Measurements from ENCODE around the gene LARGE1. TPM values are rescaled to one million over a fixed set of nuclear protein-coding genes. Genes with fewer than 3 reads are reported as not detected.

Gene LARGE1
- total RNA-seq, 1 donor from 2014 or later: 2.4 TPM

- no peak for DNase-seq (ENCODE audit: low read depth in 2 of 2)
Measured at GRCh38 chr22:33326540-33327295, 593.6 kb downstream of the LARGE1 start.

- DNase-seq (ENCODE audit: low read depth in 2 of 2): no peak
Measured at GRCh38 chr22:33325232-33326004, 594.9 kb downstream of the LARGE1 start.

- DNase-seq (ENCODE audit: low read depth in 2 of 2): no peak
Measured at GRCh38 chr22:33324228-33324627, 596.0 kb downstream of the LARGE1 start.

- DNase-seq (ENCODE audit: low read depth in 2 of 2): no peak
Measured at GRCh38 chr22:33321466-33321865, 598.8 kb downstream of the LARGE1 start.

GRCh38 chr22:33315954-33316353 is 604.3 kb downstream of the LARGE1 start:
- DNase-seq (ENCODE audit: low read depth in 2 of 2): no peak

- DNase-seq (ENCODE audit: low read depth in 2 of 2): no peak
Measured at GRCh38 chr22:33315117-33315516, 605.2 kb downstream of the LARGE1 start.

GRCh38 chr22:33314316-33314715 is 606.0 kb downstream of the LARGE1 start:
- DNase-seq (ENCODE audit: low read depth in 2 of 2): no peak

GRCh38 chr22:33303099-33303498 is 617.2 kb downstream of the LARGE1 start:
- DNase-seq (ENCODE audit: low read depth in 2 of 2): no peak

GRCh38 chr22:33302549-33302948 is 617.7 kb downstream of the LARGE1 start:
- DNase-seq (ENCODE audit: low read depth in 2 of 2): no peak

- DNase-seq (ENCODE audit: low read depth in 2 of 2): peak; percentile 16 to 36
Measured at GRCh38 chr22:33302049-33302545, 618.2 kb downstream of the LARGE1 start.

GRCh38 chr22:33300165-33300564 is 620.1 kb downstream of the LARGE1 start:
- DNase-seq (ENCODE audit: low read depth in 2 of 2): no peak

GRCh38 chr22:33299245-33299956 is 620.9 kb downstream of the LARGE1 start:
- DNase-seq (ENCODE audit: low read depth in 2 of 2): no peak

- no peak for DNase-seq (ENCODE audit: low read depth in 2 of 2)
Measured at GRCh38 chr22:33296941-33297340, 623.3 kb downstream of the LARGE1 start.

- no peak for DNase-seq (ENCODE audit: low read depth in 2 of 2)
Measured at GRCh38 chr22:33288078-33288477, 632.2 kb downstream of the LARGE1 start.

- DNase-seq (ENCODE audit: low read depth in 2 of 2): no peak
Measured at GRCh38 chr22:33275073-33275443, 645.2 kb downstream of the LARGE1 start.

GRCh38 chr22:33274214-33275072 is 645.8 kb downstream of the LARGE1 start:
- DNase-seq (ENCODE audit: low read depth in 2 of 2): no peak

- no peak for DNase-seq (ENCODE audit: low read depth in 2 of 2)
Measured at GRCh38 chr22:33272871-33273270, 647.4 kb downstream of the LARGE1 start.

GRCh38 chr22:33272180-33272579 is 648.1 kb downstream of the LARGE1 start:
- DNase-seq (ENCODE audit: low read depth in 2 of 2): no peak

- no peak for DNase-seq (ENCODE audit: low read depth in 2 of 2)
Measured at GRCh38 chr22:33271390-33272161, 648.7 kb downstream of the LARGE1 start.

GRCh38 chr22:33270596-33270995 is 649.7 kb downstream of the LARGE1 start:
- no peak for DNase-seq (ENCODE audit: low read depth in 2 of 2)
